Transverse colon (tissue), 4 donors: Measurements from ENCODE around the gene JAK2.

Source experiments
- CTCF ChIP-seq, 5 experiments: fragments of 200-600 bp in 3 of 5; fragments of 450-650 bp in 2 of 5; sonication (generic) in 3 of 5; IDR thresholded peaks; 1 replicate in 2 of 5; 2 replicates in 3 of 5; pipeline ENCODE4 v1.5.1; 2016 to 2017; ENCODE audit warnings: antibody characterized with exemption in 5 of 5, inconsistent platforms in 3 of 5, mild to moderate bottlenecking in 2 of 5, moderate library complexity in 1 of 5
- EP300 ChIP-seq: sonication (generic); formaldehyde crosslinking; IDR thresholded peaks from one replicate; pipeline ENCODE4 v1.6.1; 2017; ENCODE audit warnings: antibody characterized with exemption, low read depth
- POLR2A ChIP-seq: fragments of 450-650 bp; IDR thresholded peaks from one replicate; pipeline ENCODE4 v1.6.1; 2016; ENCODE audit warnings: antibody characterized with exemption, mild to moderate bottlenecking, moderate library complexity
- POLR2AphosphoS5 ChIP-seq, 3 donors: sonication (generic); formaldehyde crosslinking; IDR thresholded peaks; one replicate each; pipeline ENCODE4 v1.6.1; 2016; ENCODE audit warnings: antibody characterized with exemption in 3 of 3

- TF ChIP-seq POLR2A (no peak), CTCF (IDR thresholded peaks at IDR 0.05) (no peak), EP300 (no peak), POLR2AphosphoS5 (IDR thresholded peaks at IDR 0.05) (no peak)
Measured at GRCh38 chr9:5144217-5144616, 159.1 kb downstream of the JAK2 start.
